HEK293 (cell line): ENCODE results near the gene SMIM38.

Source experiments
- HOXC10 ChIP-seq: sonication (generic); formaldehyde crosslinking; IDR thresholded peaks from 2 replicates; pipeline ENCODE4 v1.8.1; 2023; ENCODE audit warnings: mild to moderate bottlenecking, missing genetic modification reagents
- ZBTB17 ChIP-seq: fragments of 450-650 bp; formaldehyde crosslinking; IDR thresholded peaks from 2 replicates; pipeline ENCODE4 v1.5.1; 2016; ENCODE audit warnings: missing biosample characterization, missing genetic modification characterization
- ZNF274 ChIP-seq, 2 experiments: fragments of 200-500 bp in 1 of 2; fragments of 450-650 bp in 1 of 2; sonication (Bioruptor generic) in 1 of 2; formaldehyde crosslinking in 1 of 2; IDR thresholded peaks; 2 replicates each; pipeline versions ENCODE4 v1.5.1 to v1.6.1; 2014 to 2016; ENCODE audit warnings: borderline replicate concordance in 1 of 2, inconsistent platforms in 1 of 2, low read length in 1 of 2, missing biosample characterization in 1 of 2, missing genetic modification characterization in 1 of 2
- ZNF335 ChIP-seq: fragments of 450-650 bp; formaldehyde crosslinking; conservative IDR thresholded peaks from 2 replicates; pipeline ENCODE4 v1.5.1; 2016; ENCODE audit warnings: missing biosample characterization, missing genetic modification characterization
- ZNF777 ChIP-seq: fragments of 450-650 bp; formaldehyde crosslinking; IDR thresholded peaks from 2 replicates; pipeline ENCODE4 v1.5.1; 2017; ENCODE audit warnings: missing biosample characterization, missing genetic modification characterization, borderline replicate concordance
- ZNF792 ChIP-seq: fragments of 450-650 bp; formaldehyde crosslinking; IDR thresholded peaks from 2 replicates; pipeline ENCODE4 v1.5.1; 2016; ENCODE audit warnings: missing biosample characterization, missing genetic modification characterization
- ZNF830 ChIP-seq: fragments of 450-650 bp; IDR thresholded peaks from 2 replicates; pipeline ENCODE4 v1.5.0; 2018; ENCODE audit warnings: missing biosample characterization, missing genetic modification characterization, low read depth, mild to moderate bottlenecking, moderate library complexity
- TF ChIP-seq, protein P1 (sequence below): fragments of 450-650 bp; formaldehyde crosslinking; IDR thresholded peaks from 2 replicates; pipeline ENCODE4 v1.5.1; 2016; ENCODE audit warnings: missing biosample characterization, missing genetic modification characterization

DNA sequence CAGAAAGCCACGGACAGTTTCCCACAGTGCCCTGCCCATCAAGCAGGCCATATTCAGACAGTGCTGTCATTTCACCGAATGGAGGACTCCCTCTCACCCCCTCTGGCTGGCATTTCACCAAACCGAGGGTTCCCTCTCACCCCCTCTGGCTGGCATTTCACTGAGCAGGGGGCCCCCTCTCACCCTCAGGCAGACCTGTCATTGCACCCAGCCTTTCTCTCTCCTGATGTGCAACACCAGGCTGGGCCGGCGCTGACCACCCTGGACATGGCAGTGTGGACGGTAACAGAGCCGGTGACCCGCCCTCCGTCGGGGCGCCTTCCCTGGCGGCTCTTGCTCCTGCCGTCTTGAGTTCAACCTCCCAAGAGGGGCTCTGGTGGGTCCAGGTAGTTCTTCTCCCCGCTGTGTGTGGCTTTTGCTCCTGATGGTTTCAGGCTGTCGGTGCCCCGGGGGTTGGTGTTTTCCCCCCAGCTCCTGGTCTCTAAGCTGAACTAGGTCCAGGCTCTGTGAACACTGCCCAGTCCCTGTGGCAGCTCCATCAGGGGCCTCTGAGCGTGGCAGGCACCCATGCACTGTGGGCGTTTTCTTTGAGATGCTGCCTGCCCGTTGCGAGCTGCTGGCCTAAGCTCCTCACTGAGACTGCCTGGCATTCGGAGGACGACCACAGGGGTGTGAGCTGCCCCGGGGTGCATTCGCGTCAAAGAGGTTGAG is 46.9 kb downstream of the SMIM38 start:
- TF ChIP-seq ZNF274 (IDR thresholded peaks at IDR 0.05; ENCODE audit: low read length): no peak
- no peak for TF ChIP-seq ZNF274 (tag by site-specific recombination; IDR thresholded peaks at IDR 0.05; ENCODE audit: borderline replicate concordance)
- no peak for TF ChIP-seq ZBTB17 (tag by site-specific recombination)
- TF ChIP-seq, protein P1, sequence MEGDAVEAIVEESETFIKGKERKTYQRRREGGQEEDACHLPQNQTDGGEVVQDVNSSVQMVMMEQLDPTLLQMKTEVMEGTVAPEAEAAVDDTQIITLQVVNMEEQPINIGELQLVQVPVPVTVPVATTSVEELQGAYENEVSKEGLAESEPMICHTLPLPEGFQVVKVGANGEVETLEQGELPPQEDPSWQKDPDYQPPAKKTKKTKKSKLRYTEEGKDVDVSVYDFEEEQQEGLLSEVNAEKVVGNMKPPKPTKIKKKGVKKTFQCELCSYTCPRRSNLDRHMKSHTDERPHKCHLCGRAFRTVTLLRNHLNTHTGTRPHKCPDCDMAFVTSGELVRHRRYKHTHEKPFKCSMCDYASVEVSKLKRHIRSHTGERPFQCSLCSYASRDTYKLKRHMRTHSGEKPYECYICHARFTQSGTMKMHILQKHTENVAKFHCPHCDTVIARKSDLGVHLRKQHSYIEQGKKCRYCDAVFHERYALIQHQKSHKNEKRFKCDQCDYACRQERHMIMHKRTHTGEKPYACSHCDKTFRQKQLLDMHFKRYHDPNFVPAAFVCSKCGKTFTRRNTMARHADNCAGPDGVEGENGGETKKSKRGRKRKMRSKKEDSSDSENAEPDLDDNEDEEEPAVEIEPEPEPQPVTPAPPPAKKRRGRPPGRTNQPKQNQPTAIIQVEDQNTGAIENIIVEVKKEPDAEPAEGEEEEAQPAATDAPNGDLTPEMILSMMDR (tag by site-specific recombination): no peak
- TF ChIP-seq ZNF792 (tag by site-specific recombination): no peak
- no peak for TF ChIP-seq HOXC10 (CRISPR knock-in tag)
- TF ChIP-seq ZNF830 (tag by site-specific recombination): no peak
- TF ChIP-seq ZNF777 (tag by site-specific recombination): no peak
- no peak for TF ChIP-seq ZNF335 (tag by site-specific recombination)
